ENCODE data around the gene BAZ2B. TPM values are rescaled to one million over a fixed set of nuclear protein-coding genes. Genes with fewer than 3 reads are reported as not detected.

BAZ2B gene
- total and polyA plus RNA-seq, 2 of the 13 experiments (the other 11 are each of a cell fraction or from before 2014, with no cell fraction given) = 14.0 to 15.1 TPM

DNA sequence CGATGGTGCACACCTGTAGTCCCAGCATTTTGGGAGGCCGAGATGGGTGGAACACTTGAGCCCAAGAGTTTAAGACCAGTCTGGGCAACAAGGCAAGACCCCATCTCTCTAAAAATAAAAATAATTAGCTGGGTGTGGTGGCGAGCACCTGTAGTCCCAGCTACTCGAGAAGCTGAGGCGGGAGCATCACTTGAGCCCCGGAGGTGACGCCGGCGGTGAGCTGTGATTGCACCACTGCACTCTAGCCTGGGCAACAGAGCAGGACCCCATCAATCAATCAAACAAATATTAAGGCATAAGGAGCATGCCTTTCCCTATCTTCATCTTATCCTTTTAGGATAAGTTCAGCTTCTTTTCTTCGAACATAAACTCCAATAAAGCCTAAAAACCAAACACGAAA is 330.9 kb downstream of the BAZ2B start (continued):
- TF ChIP-seq, protein P1, sequence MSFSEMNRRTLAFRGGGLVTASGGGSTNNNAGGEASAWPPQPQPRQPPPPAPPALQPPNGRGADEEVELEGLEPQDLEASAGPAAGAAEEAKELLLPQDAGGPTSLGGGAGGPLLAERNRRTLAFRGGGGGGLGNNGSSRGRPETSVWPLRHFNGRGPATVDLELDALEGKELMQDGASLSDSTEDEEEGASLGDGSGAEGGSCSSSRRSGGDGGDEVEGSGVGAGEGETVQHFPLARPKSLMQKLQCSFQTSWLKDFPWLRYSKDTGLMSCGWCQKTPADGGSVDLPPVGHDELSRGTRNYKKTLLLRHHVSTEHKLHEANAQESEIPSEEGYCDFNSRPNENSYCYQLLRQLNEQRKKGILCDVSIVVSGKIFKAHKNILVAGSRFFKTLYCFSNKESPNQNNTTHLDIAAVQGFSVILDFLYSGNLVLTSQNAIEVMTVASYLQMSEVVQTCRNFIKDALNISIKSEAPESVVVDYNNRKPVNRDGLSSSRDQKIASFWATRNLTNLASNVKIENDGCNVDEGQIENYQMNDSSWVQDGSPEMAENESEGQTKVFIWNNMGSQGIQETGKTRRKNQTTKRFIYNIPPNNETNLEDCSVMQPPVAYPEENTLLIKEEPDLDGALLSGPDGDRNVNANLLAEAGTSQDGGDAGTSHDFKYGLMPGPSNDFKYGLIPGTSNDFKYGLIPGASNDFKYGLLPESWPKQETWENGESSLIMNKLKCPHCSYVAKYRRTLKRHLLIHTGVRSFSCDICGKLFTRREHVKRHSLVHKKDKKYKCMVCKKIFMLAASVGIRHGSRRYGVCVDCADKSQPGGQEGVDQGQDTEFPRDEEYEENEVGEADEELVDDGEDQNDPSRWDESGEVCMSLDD (CRISPR knock-in tag; IDR thresholded peaks at IDR 0.05; ENCODE audit: borderline replicate concordance) = no peak
- TF ChIP-seq NR2C2 (CRISPR knock-in tag; IDR thresholded peaks at IDR 0.05; ENCODE audit: borderline replicate concordance) = no peak
- peak; percentile 51; the same call in 1 of the 2 replicates for TF ChIP-seq ZNF460 (CRISPR knock-in tag; IDR thresholded peaks at IDR 0.05; ENCODE audit: borderline replicate concordance)
- no peak for TF ChIP-seq TBP (CRISPR knock-in tag; IDR thresholded peaks at IDR 0.05)
- TF ChIP-seq, protein P2, sequence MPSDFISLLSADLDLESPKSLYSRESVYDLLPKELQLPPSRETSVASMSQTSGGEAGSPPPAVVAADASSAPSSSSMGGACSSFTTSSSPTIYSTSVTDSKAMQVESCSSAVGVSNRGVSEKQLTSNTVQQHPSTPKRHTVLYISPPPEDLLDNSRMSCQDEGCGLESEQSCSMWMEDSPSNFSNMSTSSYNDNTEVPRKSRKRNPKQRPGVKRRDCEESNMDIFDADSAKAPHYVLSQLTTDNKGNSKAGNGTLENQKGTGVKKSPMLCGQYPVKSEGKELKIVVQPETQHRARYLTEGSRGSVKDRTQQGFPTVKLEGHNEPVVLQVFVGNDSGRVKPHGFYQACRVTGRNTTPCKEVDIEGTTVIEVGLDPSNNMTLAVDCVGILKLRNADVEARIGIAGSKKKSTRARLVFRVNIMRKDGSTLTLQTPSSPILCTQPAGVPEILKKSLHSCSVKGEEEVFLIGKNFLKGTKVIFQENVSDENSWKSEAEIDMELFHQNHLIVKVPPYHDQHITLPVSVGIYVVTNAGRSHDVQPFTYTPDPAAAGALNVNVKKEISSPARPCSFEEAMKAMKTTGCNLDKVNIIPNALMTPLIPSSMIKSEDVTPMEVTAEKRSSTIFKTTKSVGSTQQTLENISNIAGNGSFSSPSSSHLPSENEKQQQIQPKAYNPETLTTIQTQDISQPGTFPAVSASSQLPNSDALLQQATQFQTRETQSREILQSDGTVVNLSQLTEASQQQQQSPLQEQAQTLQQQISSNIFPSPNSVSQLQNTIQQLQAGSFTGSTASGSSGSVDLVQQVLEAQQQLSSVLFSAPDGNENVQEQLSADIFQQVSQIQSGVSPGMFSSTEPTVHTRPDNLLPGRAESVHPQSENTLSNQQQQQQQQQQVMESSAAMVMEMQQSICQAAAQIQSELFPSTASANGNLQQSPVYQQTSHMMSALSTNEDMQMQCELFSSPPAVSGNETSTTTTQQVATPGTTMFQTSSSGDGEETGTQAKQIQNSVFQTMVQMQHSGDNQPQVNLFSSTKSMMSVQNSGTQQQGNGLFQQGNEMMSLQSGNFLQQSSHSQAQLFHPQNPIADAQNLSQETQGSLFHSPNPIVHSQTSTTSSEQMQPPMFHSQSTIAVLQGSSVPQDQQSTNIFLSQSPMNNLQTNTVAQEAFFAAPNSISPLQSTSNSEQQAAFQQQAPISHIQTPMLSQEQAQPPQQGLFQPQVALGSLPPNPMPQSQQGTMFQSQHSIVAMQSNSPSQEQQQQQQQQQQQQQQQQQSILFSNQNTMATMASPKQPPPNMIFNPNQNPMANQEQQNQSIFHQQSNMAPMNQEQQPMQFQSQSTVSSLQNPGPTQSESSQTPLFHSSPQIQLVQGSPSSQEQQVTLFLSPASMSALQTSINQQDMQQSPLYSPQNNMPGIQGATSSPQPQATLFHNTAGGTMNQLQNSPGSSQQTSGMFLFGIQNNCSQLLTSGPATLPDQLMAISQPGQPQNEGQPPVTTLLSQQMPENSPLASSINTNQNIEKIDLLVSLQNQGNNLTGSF (CRISPR knock-in tag; IDR thresholded peaks at IDR 0.05) = no peak
- TF ChIP-seq ZNF83 (CRISPR knock-in tag; IDR thresholded peaks at IDR 0.05; ENCODE audit: borderline replicate concordance) = no peak
- TF ChIP-seq NPAS2 (CRISPR knock-in tag; IDR thresholded peaks at IDR 0.05; ENCODE audit: borderline replicate concordance) = 0 out of 2 replicates have a peak, but pooled peaks have one; percentile 39
- no peak for TF ChIP-seq KDM5B (CRISPR knock-in tag; IDR thresholded peaks at IDR 0.05; ENCODE audit: borderline replicate concordance)
- TF ChIP-seq RFX3 (CRISPR knock-in tag; IDR thresholded peaks at IDR 0.05) = no peak
- TF ChIP-seq, protein P3, sequence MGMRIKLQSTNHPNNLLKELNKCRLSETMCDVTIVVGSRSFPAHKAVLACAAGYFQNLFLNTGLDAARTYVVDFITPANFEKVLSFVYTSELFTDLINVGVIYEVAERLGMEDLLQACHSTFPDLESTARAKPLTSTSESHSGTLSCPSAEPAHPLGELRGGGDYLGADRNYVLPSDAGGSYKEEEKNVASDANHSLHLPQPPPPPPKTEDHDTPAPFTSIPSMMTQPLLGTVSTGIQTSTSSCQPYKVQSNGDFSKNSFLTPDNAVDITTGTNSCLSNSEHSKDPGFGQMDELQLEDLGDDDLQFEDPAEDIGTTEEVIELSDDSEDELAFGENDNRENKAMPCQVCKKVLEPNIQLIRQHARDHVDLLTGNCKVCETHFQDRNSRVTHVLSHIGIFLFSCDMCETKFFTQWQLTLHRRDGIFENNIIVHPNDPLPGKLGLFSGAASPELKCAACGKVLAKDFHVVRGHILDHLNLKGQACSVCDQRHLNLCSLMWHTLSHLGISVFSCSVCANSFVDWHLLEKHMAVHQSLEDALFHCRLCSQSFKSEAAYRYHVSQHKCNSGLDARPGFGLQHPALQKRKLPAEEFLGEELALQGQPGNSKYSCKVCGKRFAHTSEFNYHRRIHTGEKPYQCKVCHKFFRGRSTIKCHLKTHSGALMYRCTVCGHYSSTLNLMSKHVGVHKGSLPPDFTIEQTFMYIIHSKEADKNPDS (CRISPR knock-in tag; IDR thresholded peaks at IDR 0.05) = 0 out of 2 replicates have a peak, but pooled peaks have one; percentile 6
